GM12891 (cell line): Measurements from ENCODE around the gene HNRNPDL.

ENCODE experiments used
- POLR2AphosphoS5 ChIP-seq: IDR thresholded peaks from 2 replicates; pipeline ENCODE4 v1.6.1; 2011; ENCODE audit warnings: low read depth, low read length, control low read depth
- POU2F2 ChIP-seq: IDR thresholded peaks from 2 replicates; pipeline ENCODE4 v1.6.1; 2011; ENCODE audit warnings: low read depth, mild to moderate bottlenecking, control low read depth, low read length, moderate library complexity

GRCh38 chr4:82437285-82438005, 7.2 kb upstream of the HNRNPDL start:
- TF ChIP-seq POU2F2 (no peak), POLR2AphosphoS5 (no peak)
